ENCODE data around the gene CLEC16A.

Gene CLEC16A

GRCh38 chr16:11231367-11231970, 287.1 kb downstream of the CLEC16A start:
- no peak for ATAC-seq

Measured in activated CD4-positive, CD25-positive, alpha-beta regulatory T cell treated with anti-CD3 and anti-CD28 coated beads, Interleukin-2, amount 50 U/mL, for 24 hours (primary cell).